GM18951 (cell line): Measurements from ENCODE around the gene PRKN.

Source experiments
- POLR2A ChIP-seq: IDR thresholded peaks from 4 replicates; pipeline ENCODE4 v1.6.1; 2011; ENCODE audit warnings: mild to moderate bottlenecking; ENCODE audit not compliant: insufficient read length, insufficient read depth; ENCODE audit errors: extremely low read depth
- in situ Hi-C: fragments of 300-500 bp; cut with MboI; formaldehyde crosslinking; loops from one replicate; pipeline ENCODE4 v1.12.0; 2022; ENCODE audit warnings: low sequenced_read_pairs, mixed read lengths, inconsistent platforms; ENCODE audit not compliant: unreplicated experiment

PRKN gene

DNA sequence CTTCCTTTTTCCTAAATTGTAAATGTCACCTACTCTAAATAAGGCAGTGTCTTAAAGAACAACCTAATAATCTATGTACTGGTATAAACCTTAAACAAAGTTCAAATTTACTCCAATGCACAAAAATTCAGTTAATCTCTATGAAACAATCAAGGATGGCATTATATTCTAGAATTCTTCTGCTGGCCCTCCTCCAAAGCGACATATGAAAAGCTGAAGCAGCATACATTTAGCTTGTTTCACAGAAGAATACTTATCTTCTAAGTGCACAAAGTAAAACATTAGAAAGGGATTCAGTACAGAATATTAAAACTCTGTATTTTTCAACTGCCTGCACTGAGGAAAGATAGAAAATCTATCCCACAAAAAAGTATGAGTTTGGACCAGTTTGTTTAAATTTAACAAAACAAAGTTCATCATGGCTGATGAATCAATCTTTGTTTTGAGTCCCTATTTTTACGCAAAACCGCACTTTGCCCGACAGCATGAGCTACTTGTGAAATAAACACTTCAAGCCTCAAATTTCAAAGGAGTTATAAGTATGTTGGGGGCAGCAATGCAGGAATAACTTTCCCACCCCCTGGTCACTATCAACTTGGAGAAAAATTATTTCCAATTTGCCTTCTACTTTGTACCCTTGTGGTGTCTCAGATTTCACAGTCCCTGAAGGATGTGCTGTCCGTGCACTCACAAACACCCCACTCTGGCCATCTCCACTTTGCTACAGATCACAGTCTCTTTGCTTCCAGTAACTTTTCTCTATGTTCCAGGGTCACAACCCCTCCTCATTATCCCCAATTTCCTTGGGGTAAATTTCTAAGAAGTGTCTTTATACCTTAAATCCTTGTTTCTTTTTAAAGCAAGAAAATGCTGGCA, 238.2 kb downstream of the PRKN start:
- in situ Hi-C loops, result no loop called here
- no peak for TF ChIP-seq POLR2A

GRCh38 chr6:162488444-162488843, 239.1 kb downstream of the PRKN start:
- TF ChIP-seq POLR2A, result no peak
- in situ Hi-C loops, result no loop called here

- TF ChIP-seq POLR2A, result no peak
- in situ Hi-C loops, result no loop called here
Observed at GRCh38 chr6:162485464-162485863, 242.1 kb downstream of the PRKN start.

GRCh38 chr6:162481938-162482337, 245.6 kb downstream of the PRKN start:
- TF ChIP-seq POLR2A, result no peak
- in situ Hi-C loops, result no loop called here

- no peak for TF ChIP-seq POLR2A
- in situ Hi-C loops, result no loop called here
Observed at GRCh38 chr6:162481320-162481719, 246.2 kb downstream of the PRKN start.

GRCh38 chr6:162478192-162478671, 249.3 kb downstream of the PRKN start:
- no peak for TF ChIP-seq POLR2A
- in situ Hi-C loops, result no loop called here

- in situ Hi-C loops, result no loop called here
- TF ChIP-seq POLR2A, result no peak
Observed at GRCh38 chr6:162474722-162475121, 252.8 kb downstream of the PRKN start.

GRCh38 chr6:162471842-162472241, 255.7 kb downstream of the PRKN start:
- TF ChIP-seq POLR2A, result no peak

GRCh38 chr6:162468326-162468725, 259.2 kb downstream of the PRKN start:
- in situ Hi-C loops, result no loop called here
- no peak for TF ChIP-seq POLR2A

More at GRCh38 chr6:162471842-162472241, 255.7 kb downstream of the PRKN start:
- in situ Hi-C loops, result no loop called here

GRCh38 chr6:162467679-162468078, 259.9 kb downstream of the PRKN start:
- in situ Hi-C loops, result no loop called here
- TF ChIP-seq POLR2A, result no peak

DNA sequence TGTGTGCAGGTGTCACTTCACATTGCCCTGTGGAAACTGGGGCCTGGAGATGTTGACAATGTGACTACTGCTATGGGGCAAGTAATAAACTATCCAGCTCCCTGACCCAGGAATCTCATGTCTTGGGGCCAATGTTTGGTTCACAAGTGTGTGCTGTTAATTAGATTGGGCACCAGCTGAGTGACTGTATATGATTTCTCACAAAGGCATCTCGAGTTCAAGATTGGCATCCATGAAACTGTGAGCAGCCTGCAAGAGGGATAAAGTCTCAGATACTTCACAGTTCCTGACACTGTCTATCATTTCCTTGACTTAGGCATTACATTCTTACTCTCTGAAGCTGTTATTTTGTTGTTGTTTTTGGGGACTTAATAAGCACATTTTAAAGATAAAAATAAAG, 264.0 kb downstream of the PRKN start:
- no peak for TF ChIP-seq POLR2A
- in situ Hi-C loops, result no loop called here

- no peak for TF ChIP-seq POLR2A
- in situ Hi-C loops, result no loop called here
Observed at GRCh38 chr6:162459985-162460384, 267.6 kb downstream of the PRKN start.

GRCh38 chr6:162450358-162450757, 277.2 kb downstream of the PRKN start:
- in situ Hi-C loops, result no loop called here
- TF ChIP-seq POLR2A, result no peak

- in situ Hi-C loops, result no loop called here
- no peak for TF ChIP-seq POLR2A
Observed at GRCh38 chr6:162448294-162448693, 279.3 kb downstream of the PRKN start.
